NCI-H345 (cell line): ENCODE data around the gene CHD2.
"Not testable (repeated sequence)": the region's sequence is repeated elsewhere in the genome, so short reads cannot be mapped to it uniquely, and the experiment has no call there.

Experiments used
- DNase-seq: peaks from one replicate; lab custom pipeline; 2025; lab: John Stamatoyannopoulos, UW

Gene CHD2

DNA sequence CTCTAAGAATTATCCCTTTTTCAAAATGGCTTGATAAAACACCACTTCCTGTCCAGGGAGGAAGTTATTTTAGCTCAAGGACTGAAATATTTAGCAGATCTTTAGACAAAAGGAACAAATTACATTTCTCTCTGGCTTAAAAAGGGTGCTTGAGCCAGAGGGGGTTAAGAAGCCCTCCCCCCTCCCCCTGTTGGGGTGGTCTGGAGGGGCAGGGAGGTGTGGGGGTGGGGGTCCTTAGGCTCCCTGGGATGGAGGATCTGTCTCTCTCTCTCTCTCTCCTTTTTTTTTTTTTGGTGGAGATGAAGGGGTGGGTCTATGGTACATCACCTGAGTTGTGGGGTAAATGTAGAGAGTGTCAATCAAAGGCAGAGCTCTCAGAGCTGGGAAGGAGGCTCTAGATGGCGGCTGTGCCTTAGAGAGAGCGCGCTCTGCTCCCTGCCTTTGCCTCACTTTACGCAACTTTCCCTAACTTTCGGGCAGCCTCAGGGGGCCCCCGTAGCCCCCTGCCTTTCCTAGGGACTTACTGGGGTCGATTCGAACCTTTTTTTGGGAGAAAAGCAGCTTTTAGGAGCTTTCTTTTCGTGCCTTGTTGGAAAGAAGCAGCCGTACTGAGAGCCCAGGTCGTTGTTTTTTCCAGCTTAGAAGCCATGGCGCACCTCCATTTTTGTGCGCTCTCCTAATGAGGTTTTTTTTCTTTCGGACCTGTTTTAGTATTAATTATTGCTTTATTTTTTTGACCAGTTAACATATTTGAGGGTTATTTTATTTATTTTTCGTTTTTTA lies at the start of gene CHD2:
TSS of gene CHD2 (plus strand) at position 377 of the 783 bp plus-strand sequence. CDS start 914 bp downstream, outside the sequence.
- peak; percentile 83 for DNase-seq

- DNase-seq: no peak
Measured at GRCh38 chr15:92853222-92853621, 46.9 kb upstream of the CHD2 start.

GRCh38 chr15:92861742-92862141 lies 38.4 kb upstream of the CHD2 start:
- DNase-seq: no peak

GRCh38 chr15:92864127-92864814 lies 35.9 kb upstream of the CHD2 start:
- no peak for DNase-seq

DNA sequence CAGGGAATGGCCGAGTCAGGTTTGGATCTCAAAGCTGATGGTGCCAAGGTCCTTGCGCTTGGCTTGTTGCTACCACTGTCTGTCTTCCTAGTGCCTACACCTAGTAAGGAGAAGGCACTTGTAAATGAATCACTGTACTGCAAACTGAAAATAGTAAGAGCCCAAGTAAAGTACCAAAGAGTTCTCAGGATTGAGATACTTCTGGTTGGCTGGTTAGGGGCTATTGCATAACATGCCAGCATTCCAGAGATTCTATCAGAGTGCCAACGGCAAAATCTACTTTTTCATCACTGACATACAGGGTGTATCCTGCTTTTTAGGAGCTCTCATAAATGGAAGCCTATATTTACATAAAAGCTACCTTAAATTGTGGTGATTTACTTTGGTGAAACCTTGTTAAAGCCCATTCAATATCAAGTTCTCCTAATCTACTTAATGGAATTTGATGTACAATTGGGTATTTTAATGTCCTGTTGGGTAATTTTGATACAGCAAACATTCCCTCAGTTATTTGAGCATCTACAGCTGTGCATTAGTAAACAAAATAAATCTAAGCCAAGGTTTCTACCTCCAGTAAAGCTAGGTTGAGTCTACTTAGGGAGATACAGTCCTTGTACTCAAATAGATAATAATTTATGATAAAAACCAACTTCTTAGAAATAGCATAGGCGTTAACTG lies 30.7 kb upstream of the CHD2 start:
- no peak for DNase-seq

DNA sequence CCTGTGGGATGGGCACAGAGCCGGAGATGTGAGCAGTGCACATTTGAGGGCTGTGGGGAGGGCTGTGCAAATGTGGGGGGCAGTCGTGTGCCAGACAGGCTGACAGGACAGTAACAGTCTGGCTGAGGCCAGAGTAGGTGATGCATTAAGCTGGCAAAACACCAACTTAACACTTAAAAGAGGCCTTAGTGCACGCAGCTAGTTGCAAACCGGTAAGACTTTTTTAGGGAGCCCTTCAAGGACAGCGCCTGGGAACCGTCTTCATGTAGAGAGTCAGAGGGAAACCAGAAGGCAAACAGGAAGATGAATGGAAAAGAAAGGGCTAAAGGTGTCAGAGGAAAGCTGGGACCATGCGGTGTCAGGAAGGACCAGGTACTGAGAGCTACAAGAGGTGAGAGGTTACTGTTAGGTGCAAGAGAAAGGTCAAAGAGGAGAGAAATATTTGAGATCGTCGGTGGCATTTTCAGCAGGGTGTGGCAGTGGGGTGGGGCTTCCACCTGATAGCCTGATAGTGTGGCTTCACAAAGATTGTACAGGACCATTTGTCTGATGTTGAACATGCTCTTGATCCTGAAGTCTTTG lies 30.0 kb upstream of the CHD2 start:
- DNase-seq: no peak

- DNase-seq: not testable (repeated sequence)
Measured at GRCh38 chr15:92872967-92873366, 27.2 kb upstream of the CHD2 start.

DNA sequence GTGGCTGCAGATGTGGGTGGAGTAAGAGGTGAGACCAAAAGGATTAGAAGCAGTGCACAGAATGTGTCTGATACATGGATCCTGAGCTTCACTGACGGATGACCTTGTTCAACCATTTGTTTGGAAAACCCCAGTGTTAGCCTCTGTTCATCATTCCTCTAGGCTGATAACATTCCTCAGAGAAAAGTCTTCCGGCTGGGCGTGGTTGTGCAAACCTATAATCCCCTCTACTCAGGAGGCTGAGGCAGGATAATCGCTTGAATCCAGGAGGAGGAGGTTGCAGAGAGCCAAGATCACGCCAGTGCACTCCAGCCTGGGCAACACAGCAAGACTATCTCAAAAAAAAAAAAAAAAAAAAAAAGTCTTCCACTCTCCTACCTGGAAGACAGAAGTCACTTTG lies 23.1 kb upstream of the CHD2 start:
- DNase-seq: no peak

DNA sequence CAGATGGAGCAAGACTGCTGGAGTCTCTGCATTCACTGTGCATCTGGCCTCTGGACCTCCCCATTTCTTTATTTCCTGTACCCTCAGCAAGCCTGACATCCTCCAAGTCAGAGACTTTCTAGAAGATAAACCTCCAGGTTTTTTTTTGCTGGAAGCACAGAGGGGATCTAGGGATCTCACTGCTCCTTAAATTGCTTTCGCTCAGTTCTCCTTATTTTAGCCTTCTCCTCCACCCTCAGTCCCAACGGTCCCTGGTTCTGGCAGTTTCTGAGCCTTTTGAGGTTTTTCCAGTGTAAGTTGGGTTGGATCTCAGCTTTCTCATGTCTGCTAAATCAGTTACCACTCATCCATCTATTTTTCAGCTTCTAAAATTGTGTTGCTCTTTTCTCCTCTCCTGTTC lies 22.7 kb upstream of the CHD2 start:
- no peak for DNase-seq

- peak; percentile 55 for DNase-seq
Measured at GRCh38 chr15:92878593-92879053, 21.5 kb upstream of the CHD2 start.

DNA sequence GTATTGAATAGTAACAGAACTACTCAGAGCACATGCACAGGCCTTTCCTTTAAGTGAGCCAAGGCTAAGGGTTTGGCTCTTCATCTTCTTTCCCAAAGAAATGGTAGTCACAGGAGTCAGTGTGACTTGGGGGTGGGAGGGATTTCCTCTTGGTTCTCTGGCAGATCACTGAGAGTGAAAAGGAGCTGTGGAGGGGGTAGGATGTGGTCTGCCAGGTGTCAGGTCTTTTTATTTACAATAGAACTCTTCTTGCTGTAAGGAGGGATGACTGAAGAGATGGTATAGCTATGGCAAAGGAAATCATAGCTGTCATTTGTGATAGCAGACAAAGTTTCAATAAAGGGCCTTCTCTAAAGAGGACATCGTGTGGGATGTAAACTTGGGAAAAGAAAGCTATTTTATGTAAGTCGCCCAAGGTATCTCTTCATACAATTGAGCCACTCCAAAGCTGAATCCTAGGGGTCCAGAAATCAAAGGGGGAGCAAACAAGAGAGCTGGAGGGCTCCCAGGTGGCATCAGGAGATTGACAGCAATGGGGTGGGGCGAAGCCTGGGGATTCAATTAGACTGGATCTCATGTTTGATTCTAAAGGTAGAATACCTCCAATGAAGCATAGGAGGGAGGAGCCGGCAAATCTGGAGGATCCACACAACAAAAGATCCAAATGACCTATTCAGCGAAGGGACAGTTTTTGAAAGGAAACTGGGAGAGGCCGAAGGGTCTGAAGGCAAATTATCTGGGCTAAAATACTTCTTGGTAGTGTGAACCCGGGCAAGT lies 20.0 kb upstream of the CHD2 start:
- DNase-seq: no peak

- no peak for DNase-seq
Measured at GRCh38 chr15:92880796-92881195, 19.3 kb upstream of the CHD2 start.

DNA sequence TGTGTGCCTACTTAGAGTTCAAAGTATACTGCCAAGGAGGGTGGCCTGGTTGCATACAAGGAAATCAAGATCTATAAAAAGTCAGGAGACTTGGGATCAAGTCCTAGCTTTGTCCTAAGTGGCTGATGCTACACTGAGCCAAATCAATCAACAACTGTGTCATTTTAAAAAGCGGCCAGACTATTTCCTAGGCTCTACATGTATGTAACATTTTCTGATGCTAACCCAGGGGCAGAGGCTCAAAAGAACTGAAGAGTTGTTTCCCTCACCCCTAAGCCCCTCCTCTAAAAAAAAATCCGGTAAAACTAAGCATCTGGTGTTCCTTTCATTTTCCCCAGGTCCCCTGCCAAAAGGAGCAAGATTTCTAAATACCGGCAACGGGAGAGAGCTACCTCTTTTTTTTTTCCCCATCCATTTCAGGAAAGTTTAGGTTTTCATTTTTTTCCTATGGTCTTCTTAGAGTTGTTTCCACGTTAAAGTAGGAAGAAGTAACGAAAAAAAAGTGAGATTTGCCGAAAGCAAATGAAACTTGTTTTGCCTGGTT lies 18.8 kb upstream of the CHD2 start:
- no peak for DNase-seq

- DNase-seq: peak; percentile 98
Measured at GRCh38 chr15:92881802-92882696, 18.1 kb upstream of the CHD2 start.

GRCh38 chr15:92882697-92883162 lies 17.4 kb upstream of the CHD2 start:
- DNase-seq: no peak

GRCh38 chr15:92883163-92883875 lies 16.8 kb upstream of the CHD2 start:
- DNase-seq: no peak

DNA sequence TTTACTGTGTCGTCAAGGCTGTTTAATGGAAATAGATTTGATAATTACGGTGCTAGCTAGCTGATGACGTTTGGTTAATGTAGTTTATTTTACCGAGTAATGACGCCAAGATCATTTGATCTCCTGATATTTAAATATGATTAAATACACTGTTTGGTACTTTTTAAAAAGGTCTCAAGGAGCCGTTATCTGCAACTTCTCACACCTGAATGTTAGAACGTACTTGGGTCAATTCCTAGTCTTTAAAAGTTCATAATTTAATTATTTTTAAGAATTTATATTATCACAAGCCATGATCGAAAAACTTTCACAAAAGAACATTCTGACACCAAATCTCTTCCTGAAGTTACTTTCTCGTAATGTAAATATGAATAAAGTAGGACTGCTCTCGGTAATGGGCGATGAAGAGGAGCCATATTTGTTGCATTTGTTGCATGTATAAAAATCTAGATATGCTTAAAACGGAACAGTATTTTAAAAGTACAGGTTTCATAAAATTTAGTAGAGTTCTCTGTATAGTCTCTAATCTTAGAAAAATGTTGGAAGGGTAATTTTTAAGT lies 16.2 kb upstream of the CHD2 start:
- no peak for DNase-seq

DNA sequence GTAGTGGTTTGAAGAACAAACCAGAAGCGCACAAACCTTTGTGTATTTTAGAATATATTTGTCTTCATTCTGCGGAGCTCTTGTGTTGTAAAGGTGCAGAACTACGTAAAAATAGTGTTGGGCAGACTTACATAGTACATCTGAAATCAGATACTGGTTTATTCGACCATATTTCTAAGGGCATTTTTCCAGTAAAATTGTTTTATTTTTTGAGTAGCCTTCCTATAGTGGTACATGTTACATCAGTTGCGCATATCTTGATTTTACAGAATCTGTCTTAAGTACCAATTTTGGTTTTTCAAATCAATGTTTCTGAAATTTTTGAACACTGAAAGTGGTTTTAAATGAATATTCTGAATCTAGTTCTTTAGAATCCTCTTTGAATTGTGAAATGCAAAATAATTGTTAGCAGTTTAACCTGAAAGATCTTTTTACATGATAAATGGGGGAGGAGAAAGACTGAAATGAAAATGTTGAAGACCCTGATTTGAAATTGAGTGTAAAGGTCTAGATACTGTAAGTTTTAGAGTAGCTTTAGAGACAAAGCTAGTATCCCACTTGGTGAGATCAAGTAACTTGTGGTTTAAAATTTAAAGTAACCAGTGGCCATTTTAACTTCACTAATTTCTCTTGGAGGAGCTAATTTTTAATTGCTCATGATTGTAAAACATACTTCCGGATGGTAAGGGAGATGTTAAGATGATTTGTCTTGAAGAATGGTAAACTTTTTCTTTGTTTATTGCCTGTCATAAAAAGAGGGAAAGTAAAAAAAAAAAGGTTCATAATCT lies 15.5 kb upstream of the CHD2 start:
- no peak for DNase-seq
